ENCODE measurements around the gene SHB. TPM values are rescaled to one million over a fixed set of nuclear protein-coding genes. Genes with fewer than 3 reads are reported as not detected.

Gene SHB
- total and polyA plus RNA-seq, 2 experiments from 2014 or later: 28.2 to 46.9 TPM

GRCh38 chr9:38054653-38055052 is 14.4 kb downstream of the SHB start:
- no peak for TF ChIP-seq CTCF (IDR thresholded peaks at IDR 0.05; ENCODE audit: low read depth, low read length)
- Histone ChIP-seq H3K4me3 (no peak overlapping the region), H3K27ac (no peak overlapping the region), H3K4me1 (ENCODE audit: low read depth) (peaks cover 17% of the 10 kb centered on the region), H3K27me3 (no peaks in the 10 kb centered on the region), H3K9me3 (ENCODE audit: low read depth) (no peaks in the 10 kb centered on the region), H3K36me3 (no peaks in the 10 kb centered on the region)
- DNase-seq (ENCODE audit: low read depth in 1 of 2, low spot score in 1 of 2): no peak

- Histone ChIP-seq H3K4me3 (no peak overlapping the region), H3K27me3 (no peaks in the 10 kb centered on the region), H3K4me1 (ENCODE audit: low read depth) (peaks cover 17% of the 10 kb centered on the region), H3K36me3 (no peaks in the 10 kb centered on the region), H3K27ac (no peak overlapping the region), H3K9me3 (ENCODE audit: low read depth) (no peaks in the 10 kb centered on the region)
- no peak for DNase-seq (ENCODE audit: low read depth in 1 of 2, low spot score in 1 of 2)
- no peak for TF ChIP-seq CTCF (IDR thresholded peaks at IDR 0.05; ENCODE audit: low read depth, low read length)
These were observed 15.1 kb downstream of the SHB start for GRCh38 chr9:38053697-38054461.

- H3K9me3 ChIP-seq (ENCODE audit: low read depth): no peaks in the 10 kb centered on the region
- no peaks in the 10 kb centered on the region for H3K36me3 ChIP-seq
- no peak for TF ChIP-seq CTCF (IDR thresholded peaks at IDR 0.05; ENCODE audit: low read depth, low read length)
- no peak overlapping the region for H3K4me3 ChIP-seq
- H3K27me3 ChIP-seq: no peaks in the 10 kb centered on the region
- H3K27ac ChIP-seq: peak overlapping the region; percentile 17
- peaks cover 18% of the 10 kb centered on the region for H3K4me1 ChIP-seq (ENCODE audit: low read depth)
- no peak for DNase-seq (ENCODE audit: low read depth in 1 of 2, low spot score in 1 of 2)
These were observed 17.1 kb downstream of the SHB start for GRCh38 chr9:38051780-38052546.

- no peak overlapping the region for H3K4me3 ChIP-seq
- H3K4me1 ChIP-seq (ENCODE audit: low read depth): peaks cover 30% of the 10 kb centered on the region
- TF ChIP-seq CTCF (IDR thresholded peaks at IDR 0.05; ENCODE audit: low read depth, low read length): no peak
- no peaks in the 10 kb centered on the region for H3K27me3 ChIP-seq
- peak in 1 of 2 donors; percentile 68 for DNase-seq (ENCODE audit: low read depth in 1 of 2, low spot score in 1 of 2)
- no peaks in the 10 kb centered on the region for H3K9me3 ChIP-seq (ENCODE audit: low read depth)
- peak overlapping the region; percentile 86 for H3K27ac ChIP-seq
- H3K36me3 ChIP-seq: no peaks in the 10 kb centered on the region
These were observed 20.6 kb downstream of the SHB start for GRCh38 chr9:38048316-38048969.

- peak overlapping the region; percentile 86 for H3K27ac ChIP-seq
- no peaks in the 10 kb centered on the region for H3K27me3 ChIP-seq
- peaks cover 34% of the 10 kb centered on the region for H3K4me1 ChIP-seq (ENCODE audit: low read depth)
- H3K9me3 ChIP-seq (ENCODE audit: low read depth): no peaks in the 10 kb centered on the region
- H3K36me3 ChIP-seq: no peaks in the 10 kb centered on the region
- TF ChIP-seq CTCF (IDR thresholded peaks at IDR 0.05; ENCODE audit: low read depth, low read length): no peak
- DNase-seq (ENCODE audit: low read depth in 1 of 2, low spot score in 1 of 2): peak; percentile 86 to 88
- H3K4me3 ChIP-seq: no peak overlapping the region
These were observed 21.5 kb downstream of the SHB start for GRCh38 chr9:38047301-38048251.

Measured in cardiac muscle cell (in vitro differentiated cells and primary cell).